SU-DHL-6 (cell line): ENCODE data around the gene LHX6.

Experiments
- EZH2phosphoT487 ChIP-seq: fragments of 200-600 bp; sonication (generic), shearing (Covaris generic); conservative IDR thresholded peaks from 2 replicates; pipeline ENCODE4 v1.6.1; 2018; ENCODE audit warnings: mild to moderate bottlenecking, antibody characterized with exemption, low read length, moderate library complexity, mixed read lengths
- TF ChIP-seq, protein P1 (sequence below): fragments of 200-600 bp; sonication (generic); IDR thresholded peaks from one replicate; pipeline ENCODE4 v1.5.1; 2017; ENCODE audit warnings: antibody characterized with exemption, mild to moderate bottlenecking, low read length, moderate library complexity; ENCODE audit not compliant: insufficient read depth, poor library complexity, severe bottlenecking

DNA sequence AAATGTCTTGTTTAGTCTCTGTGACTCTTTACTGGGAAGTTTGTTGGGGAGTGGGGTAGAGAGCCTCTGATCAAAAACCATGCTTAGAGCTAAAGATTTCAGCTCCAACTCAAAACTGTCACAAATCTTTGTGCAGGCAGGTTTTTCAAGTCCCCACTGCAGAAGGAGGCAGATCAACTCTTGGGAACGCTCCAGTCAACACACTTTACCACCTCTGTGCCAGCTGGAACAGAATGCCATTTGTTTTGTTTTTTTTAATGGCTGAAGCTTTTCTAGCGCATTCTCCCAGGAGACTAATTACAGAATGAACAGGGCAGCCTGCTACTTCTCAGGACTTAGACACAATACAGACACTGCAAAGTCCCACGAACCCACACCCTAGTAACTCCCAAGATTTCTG lies 17.9 kb upstream of the LHX6 start:
- TF ChIP-seq, protein P1, sequence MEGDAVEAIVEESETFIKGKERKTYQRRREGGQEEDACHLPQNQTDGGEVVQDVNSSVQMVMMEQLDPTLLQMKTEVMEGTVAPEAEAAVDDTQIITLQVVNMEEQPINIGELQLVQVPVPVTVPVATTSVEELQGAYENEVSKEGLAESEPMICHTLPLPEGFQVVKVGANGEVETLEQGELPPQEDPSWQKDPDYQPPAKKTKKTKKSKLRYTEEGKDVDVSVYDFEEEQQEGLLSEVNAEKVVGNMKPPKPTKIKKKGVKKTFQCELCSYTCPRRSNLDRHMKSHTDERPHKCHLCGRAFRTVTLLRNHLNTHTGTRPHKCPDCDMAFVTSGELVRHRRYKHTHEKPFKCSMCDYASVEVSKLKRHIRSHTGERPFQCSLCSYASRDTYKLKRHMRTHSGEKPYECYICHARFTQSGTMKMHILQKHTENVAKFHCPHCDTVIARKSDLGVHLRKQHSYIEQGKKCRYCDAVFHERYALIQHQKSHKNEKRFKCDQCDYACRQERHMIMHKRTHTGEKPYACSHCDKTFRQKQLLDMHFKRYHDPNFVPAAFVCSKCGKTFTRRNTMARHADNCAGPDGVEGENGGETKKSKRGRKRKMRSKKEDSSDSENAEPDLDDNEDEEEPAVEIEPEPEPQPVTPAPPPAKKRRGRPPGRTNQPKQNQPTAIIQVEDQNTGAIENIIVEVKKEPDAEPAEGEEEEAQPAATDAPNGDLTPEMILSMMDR: no peak
- no peak for TF ChIP-seq EZH2phosphoT487
